Trophoblast cell (in vitro differentiated cells and primary cell): ENCODE measurements around the gene MMS22L.
"Not testable (repeated sequence)": the region's sequence is repeated elsewhere in the genome, so short reads cannot be mapped to it uniquely, and the experiment has no call there.

ENCODE experiments used
- DNase-seq, 2 donors: peaks; one replicate each; pipeline ENCODE4 v3.0.0-alpha.2; 2016
- H2AFZ ChIP-seq: 2 replicates; pipeline ENCODE4 v1.6.1; 2013; ENCODE audit warnings: low read length, moderate library complexity, mild to moderate bottlenecking; ENCODE audit not compliant: insufficient read depth, poor library complexity
- H2AK5ac ChIP-seq: 2 replicates; pipeline ENCODE4 v1.6.1; 2013; ENCODE audit warnings: mild to moderate bottlenecking, low read length
- H2BK120ac ChIP-seq: 2 replicates; pipeline ENCODE4 v1.6.1; 2013; ENCODE audit warnings: low read length, mild to moderate bottlenecking, moderate library complexity; ENCODE audit not compliant: insufficient read depth, poor library complexity
- H2BK12ac ChIP-seq: 2 replicates; pipeline ENCODE4 v1.6.1; 2013; ENCODE audit warnings: mild to moderate bottlenecking, low read length, moderate library complexity
- H2BK5ac ChIP-seq: 2 replicates; pipeline ENCODE4 v1.6.1; 2013; ENCODE audit warnings: low read length, low read depth, moderate library complexity, mild to moderate bottlenecking; ENCODE audit not compliant: poor library complexity
- H3K14ac ChIP-seq: 2 replicates; pipeline ENCODE4 v1.6.1; 2013; ENCODE audit warnings: mild to moderate bottlenecking, low read length
- H3K18ac ChIP-seq: 2 replicates; pipeline ENCODE4 v1.6.1; 2013; ENCODE audit warnings: mild to moderate bottlenecking, low read length
- H3K23ac ChIP-seq: 2 replicates; pipeline ENCODE4 v1.6.1; 2013; ENCODE audit warnings: low read length
- H3K27ac ChIP-seq: 2 replicates; pipeline ENCODE4 v1.5.1; 2013; ENCODE audit warnings: low read depth, mild to moderate bottlenecking, inconsistent platforms, low read length, moderate library complexity
- H3K27me3 ChIP-seq: 2 replicates; pipeline ENCODE4 v1.6.1; 2013; ENCODE audit warnings: inconsistent platforms, mild to moderate bottlenecking, low read length, moderate library complexity; ENCODE audit not compliant: insufficient read depth
- H3K36me3 ChIP-seq, 2 experiments: 1 replicate in 1 of 2; 2 replicates in 1 of 2; pipeline ENCODE4 v1.6.1; 2013; ENCODE audit warnings: low read length in 2 of 2, mild to moderate bottlenecking in 2 of 2, moderate library complexity in 1 of 2; ENCODE audit not compliant: insufficient read depth in 2 of 2, control insufficient read depth in 1 of 2
- H3K4ac ChIP-seq: 2 replicates; pipeline ENCODE4 v1.6.1; 2013; ENCODE audit warnings: low read depth, mild to moderate bottlenecking, low read length, moderate library complexity
- H3K4me1 ChIP-seq, 2 experiments: 1 replicate in 1 of 2; 2 replicates in 1 of 2; pipeline ENCODE4 v1.6.1; 2013; ENCODE audit warnings: low read length in 2 of 2, mild to moderate bottlenecking in 2 of 2, moderate library complexity in 1 of 2; ENCODE audit not compliant: insufficient read depth in 2 of 2, control insufficient read depth in 1 of 2
- H3K4me2 ChIP-seq: 2 replicates; pipeline ENCODE4 v1.6.1; 2013; ENCODE audit warnings: inconsistent platforms, mild to moderate bottlenecking, low read length, moderate library complexity
- H3K4me3 ChIP-seq: 2 replicates; pipeline ENCODE4 v1.5.1; 2013; ENCODE audit warnings: mild to moderate bottlenecking, low read depth, low read length, inconsistent platforms
- H3K79me1 ChIP-seq: one replicate; pipeline ENCODE4 v1.6.1; 2013; ENCODE audit warnings: low read length
- H3K79me2 ChIP-seq: 2 replicates; pipeline ENCODE4 v1.6.1; 2013; ENCODE audit warnings: low read length, mild to moderate bottlenecking; ENCODE audit not compliant: control insufficient read depth, insufficient read depth, poor library complexity
- H3K9ac ChIP-seq: 2 replicates; pipeline ENCODE4 v1.6.1; 2013; ENCODE audit warnings: mild to moderate bottlenecking, low read length
- H3K9me3 ChIP-seq: 2 replicates; pipeline ENCODE4 v1.6.1; 2013; ENCODE audit warnings: low read depth, mild to moderate bottlenecking, control low read depth, inconsistent platforms, low read length; ENCODE audit not compliant: insufficient read depth
- H4K12ac ChIP-seq: 2 replicates; pipeline ENCODE4 v1.6.1; 2013; ENCODE audit warnings: low read depth, mild to moderate bottlenecking, low read length, moderate library complexity
- H4K8ac ChIP-seq: 2 replicates; pipeline ENCODE4 v1.6.1; 2013; ENCODE audit warnings: low read depth, mild to moderate bottlenecking, low read length, moderate library complexity
- H4K91ac ChIP-seq: one replicate; pipeline ENCODE4 v1.6.1; 2013; ENCODE audit warnings: low read depth, mild to moderate bottlenecking, low read length, moderate library complexity
- WGBS: extraction: QIAGEN DNeasy Blood & Tissue Kit; methylation state at CpG from one replicate; pipeline ENCODE4 v1.1.7; 2013; ENCODE audit warnings: missing lambda C conversion rate; ENCODE audit not compliant: insufficient read length, insufficient coverage; ENCODE audit errors: extremely low coverage; 5-methylcytosine and 5-hydroxymethylcytosine counted together

MMS22L gene

DNA sequence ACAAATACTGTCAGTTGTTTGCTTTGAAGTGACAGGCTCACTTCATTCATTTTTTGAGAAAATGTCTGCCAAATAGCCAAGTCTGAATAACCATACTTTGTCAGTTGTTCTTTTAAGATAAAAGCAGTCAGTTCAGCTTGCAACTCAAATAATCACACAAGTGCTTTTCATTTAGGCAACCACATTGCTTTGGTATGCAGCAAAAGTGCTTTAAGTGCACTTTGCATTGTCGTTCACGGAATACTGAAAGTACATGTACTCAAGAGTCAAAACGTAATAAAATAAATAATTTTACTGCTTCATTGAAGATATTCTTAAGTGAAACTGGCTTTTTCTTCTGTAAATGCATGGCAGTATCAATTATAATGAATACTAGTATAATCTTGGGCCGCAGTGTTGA is 107.2 kb downstream of the MMS22L start:
- Histone ChIP-seq H4K12ac (no peak overlapping the region), H2BK12ac (no peak overlapping the region), H3K27me3 (no peaks in the 10 kb centered on the region), H3K9me3 (no peaks in the 10 kb centered on the region), H3K4me3 (no peak overlapping the region), H3K79me1 (no peaks in the 10 kb centered on the region), H3K4ac (no peak overlapping the region), H2AK5ac (no peak overlapping the region), H3K79me2 (no peaks in the 10 kb centered on the region), H4K91ac (no peak overlapping the region), H3K36me3 (peaks cover 0 to 1% of the 10 kb centered on the region in 2 experiments), H3K27ac (no peak overlapping the region), H2BK5ac (no peak overlapping the region), H3K4me2 (no peak overlapping the region), H3K18ac (no peak overlapping the region), H4K8ac (no peak overlapping the region), H3K14ac (no peak overlapping the region), H2BK120ac (no peak overlapping the region), H3K4me1 (no peaks in the 10 kb centered on the region), H3K9ac (no peak overlapping the region), H3K23ac (no peak overlapping the region), H2AFZ (no peak overlapping the region)
- no CpG with 5 or more reads among the region's 4 CpGs for WGBS
- DNase-seq, result no peak

GRCh38 chr6:97174471-97174870 is 108.5 kb downstream of the MMS22L start:
- H4K8ac ChIP-seq, result no peak overlapping the region

DNA sequence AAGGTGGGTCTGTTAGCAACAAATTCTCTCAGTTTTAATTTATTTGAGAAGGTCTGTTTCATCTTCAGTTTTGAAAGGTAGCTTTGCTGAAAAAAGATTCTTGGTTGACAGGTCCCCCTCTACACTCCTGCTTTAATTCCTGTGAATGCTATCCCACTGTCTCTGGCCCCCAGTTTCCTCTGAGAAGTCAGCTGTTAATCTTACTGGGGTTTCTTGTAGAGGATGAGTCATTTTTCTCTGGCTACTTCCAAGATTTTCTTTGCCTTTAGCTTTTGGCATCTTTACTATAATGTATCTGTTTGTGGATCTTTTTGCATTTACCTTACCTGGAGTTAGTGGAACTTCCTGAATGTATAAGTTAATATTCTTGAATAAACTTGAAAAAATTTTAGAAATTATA is 122.7 kb downstream of the MMS22L start:
- Histone ChIP-seq H3K4me2 (no peak overlapping the region), H3K4me3 (no peak overlapping the region), H2AFZ (no peak overlapping the region), H3K4me1 (no peaks in the 10 kb centered on the region), H3K9me3 (no peaks in the 10 kb centered on the region), H3K27me3 (no peaks in the 10 kb centered on the region), H4K91ac (no peak overlapping the region), H2BK120ac (no peak overlapping the region), H3K14ac (no peak overlapping the region), H3K18ac (no peak overlapping the region), H2AK5ac (no peak overlapping the region), H3K4ac (no peak overlapping the region), H4K8ac (no peak overlapping the region), H3K27ac (no peak overlapping the region), H4K12ac (no peak overlapping the region), H3K79me2 (no peaks in the 10 kb centered on the region), H2BK12ac (no peak overlapping the region), H3K23ac (no peak overlapping the region), H3K9ac (no peak overlapping the region), H3K79me1 (no peaks in the 10 kb centered on the region), H3K36me3 (peaks cover 0 to 1% of the 10 kb centered on the region in 2 experiments), H2BK5ac (no peak overlapping the region)
- no peak for DNase-seq

More at GRCh38 chr6:97174471-97174870, 108.5 kb downstream of the MMS22L start:
- no peak overlapping the region for H2BK5ac ChIP-seq
- no peak overlapping the region for H2BK120ac ChIP-seq
- no peak overlapping the region for H3K23ac ChIP-seq
- H3K4ac ChIP-seq, result no peak overlapping the region
- H3K4me3 ChIP-seq, result no peak overlapping the region
- H4K91ac ChIP-seq, result no peak overlapping the region
- H3K79me2 ChIP-seq, result no peaks in the 10 kb centered on the region
- H3K27ac ChIP-seq, result no peak overlapping the region
- no peaks in the 10 kb centered on the region for H3K27me3 ChIP-seq
- no peak overlapping the region for H3K14ac ChIP-seq
- no peak overlapping the region for H3K4me2 ChIP-seq
- H3K9me3 ChIP-seq, result no peaks in the 10 kb centered on the region
- no peak overlapping the region for H2AFZ ChIP-seq
- H2AK5ac ChIP-seq, result no peak overlapping the region
- no peak overlapping the region for H3K9ac ChIP-seq
- H4K12ac ChIP-seq, result no peak overlapping the region
- H3K79me1 ChIP-seq, result no peaks in the 10 kb centered on the region
- peaks cover 0 to 1% of the 10 kb centered on the region in 2 experiments for H3K36me3 ChIP-seq
- DNase-seq, result peak; percentile 68 to 83
- H3K18ac ChIP-seq, result no peak overlapping the region
- WGBS, result no CpG with 5 or more reads among the region's 2 CpGs
- no peak overlapping the region for H2BK12ac ChIP-seq
- no peaks in the 10 kb centered on the region for H3K4me1 ChIP-seq

DNA sequence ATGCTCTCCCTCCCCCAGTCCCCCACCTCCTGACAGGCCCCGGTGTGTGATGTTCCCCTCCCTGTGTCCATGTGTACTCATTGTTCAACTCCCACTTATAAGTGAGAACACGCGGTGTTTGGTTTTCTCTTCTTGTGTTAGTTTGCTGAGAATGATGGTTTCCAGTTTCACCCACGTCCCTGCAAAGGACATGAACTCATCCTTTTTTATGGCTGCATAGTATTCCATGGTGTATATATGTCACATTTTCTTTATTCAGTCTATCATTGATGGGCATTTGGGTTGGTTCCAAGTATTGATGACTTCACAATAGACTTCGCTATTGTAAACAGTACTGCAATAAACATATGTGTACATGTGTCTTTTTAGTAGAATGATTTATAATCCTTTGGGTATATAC is 127.6 kb downstream of the MMS22L start:
- not testable (repeated sequence) for H3K4me2 ChIP-seq, H2AK5ac ChIP-seq, H3K79me1 ChIP-seq, H2BK12ac ChIP-seq, H3K27ac ChIP-seq, H3K4me1 ChIP-seq, H2BK5ac ChIP-seq, H2AFZ ChIP-seq, H4K12ac ChIP-seq, H3K23ac ChIP-seq, H4K8ac ChIP-seq, H3K79me2 ChIP-seq, H2BK120ac ChIP-seq, H3K9ac ChIP-seq, H3K4me3 ChIP-seq, H3K18ac ChIP-seq, H3K9me3 ChIP-seq, H3K36me3 ChIP-seq, DNase-seq, H3K27me3 ChIP-seq, H4K91ac ChIP-seq, H3K14ac ChIP-seq, H3K4ac ChIP-seq
- no CpG with 5 or more reads among the region's 5 CpGs for WGBS
